ENCODE results near the gene SPX. TPM values are rescaled to one million over a fixed set of nuclear protein-coding genes. Genes with fewer than 3 reads are reported as not detected.

SPX gene
- total RNA-seq, 1 donor from 2014 or later, result 0.59 TPM

DNA sequence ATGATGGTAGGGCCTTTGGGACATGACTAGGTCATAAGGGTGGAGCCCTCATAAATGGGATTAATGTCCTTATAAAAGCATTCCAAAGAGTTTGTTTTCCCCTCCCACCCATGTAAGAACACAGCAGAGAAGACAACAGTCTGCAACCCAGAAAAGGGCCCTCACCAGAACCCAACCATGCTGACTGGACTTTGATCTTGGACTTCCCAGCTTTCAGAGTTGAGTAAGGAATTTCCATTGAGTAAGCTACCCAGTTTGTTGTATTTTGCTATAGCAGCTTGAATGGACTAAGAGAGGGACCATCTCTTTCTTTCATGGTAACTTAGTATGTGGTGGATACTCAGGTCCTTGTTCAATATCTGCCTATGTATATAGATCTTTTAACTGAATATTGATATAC lies 2.9 kb upstream of the SPX start:
- H3K36me3 ChIP-seq, result no peaks in the 10 kb centered on the region
- TF ChIP-seq, protein P1, sequence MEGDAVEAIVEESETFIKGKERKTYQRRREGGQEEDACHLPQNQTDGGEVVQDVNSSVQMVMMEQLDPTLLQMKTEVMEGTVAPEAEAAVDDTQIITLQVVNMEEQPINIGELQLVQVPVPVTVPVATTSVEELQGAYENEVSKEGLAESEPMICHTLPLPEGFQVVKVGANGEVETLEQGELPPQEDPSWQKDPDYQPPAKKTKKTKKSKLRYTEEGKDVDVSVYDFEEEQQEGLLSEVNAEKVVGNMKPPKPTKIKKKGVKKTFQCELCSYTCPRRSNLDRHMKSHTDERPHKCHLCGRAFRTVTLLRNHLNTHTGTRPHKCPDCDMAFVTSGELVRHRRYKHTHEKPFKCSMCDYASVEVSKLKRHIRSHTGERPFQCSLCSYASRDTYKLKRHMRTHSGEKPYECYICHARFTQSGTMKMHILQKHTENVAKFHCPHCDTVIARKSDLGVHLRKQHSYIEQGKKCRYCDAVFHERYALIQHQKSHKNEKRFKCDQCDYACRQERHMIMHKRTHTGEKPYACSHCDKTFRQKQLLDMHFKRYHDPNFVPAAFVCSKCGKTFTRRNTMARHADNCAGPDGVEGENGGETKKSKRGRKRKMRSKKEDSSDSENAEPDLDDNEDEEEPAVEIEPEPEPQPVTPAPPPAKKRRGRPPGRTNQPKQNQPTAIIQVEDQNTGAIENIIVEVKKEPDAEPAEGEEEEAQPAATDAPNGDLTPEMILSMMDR (IDR thresholded peaks at IDR 0.05), result no peak

DNA sequence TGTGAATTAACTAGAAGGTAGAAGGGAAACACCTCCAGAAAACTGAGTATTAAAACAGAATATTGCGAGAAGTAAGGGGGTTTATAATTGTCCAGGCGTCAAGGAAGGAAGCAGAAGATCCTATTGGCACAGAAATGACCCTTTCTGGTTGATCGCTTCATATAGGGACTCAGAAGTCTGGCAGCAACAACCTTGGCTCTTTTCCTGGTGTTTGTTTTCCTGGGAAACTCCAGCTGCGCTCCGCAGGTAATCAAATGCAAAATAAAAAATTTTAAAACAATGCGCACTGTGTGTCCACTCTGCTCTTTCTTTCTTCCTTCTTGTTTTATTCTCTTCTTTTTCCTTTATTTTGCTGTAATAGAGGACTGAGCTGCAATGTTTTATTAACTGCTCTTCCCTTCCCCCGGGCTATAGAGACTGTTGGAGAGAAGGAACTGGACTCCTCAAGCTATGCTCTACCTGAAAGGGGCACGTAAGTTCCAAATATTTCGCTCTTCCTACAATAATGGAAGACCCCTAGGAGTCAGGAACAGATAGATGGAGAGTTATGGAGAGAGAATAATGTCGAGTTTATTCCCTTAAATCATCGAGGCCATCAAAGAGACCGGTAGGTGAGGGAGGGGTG lies 737 bp downstream of the SPX start:
- intact Hi-C loops (cut with DNase I), result no loop called here
- H3K4me3 ChIP-seq, result peak overlapping the region; percentile 61
- no peak for DNase-seq
- H3K27me3 ChIP-seq (ENCODE audit: low read depth), result peaks cover 12% of the 10 kb centered on the region
- no peaks in the 10 kb centered on the region for H3K9me3 ChIP-seq
- TF ChIP-seq, protein P1 (IDR thresholded peaks at IDR 0.05), result no peak
- H3K36me3 ChIP-seq, result no peaks in the 10 kb centered on the region
- H3K4me1 ChIP-seq, result no peaks in the 10 kb centered on the region
- H3K27ac ChIP-seq, result no peak overlapping the region
- ATAC-seq, result no peak

More for the DNA sequence above, 2.9 kb upstream of the SPX start:
- intact Hi-C loops (cut with DNase I), result no loop called here
- ATAC-seq, result no peak
- H3K9me3 ChIP-seq, result no peaks in the 10 kb centered on the region
- no peaks in the 10 kb centered on the region for H3K4me1 ChIP-seq
- no peak overlapping the region for H3K4me3 ChIP-seq
- no peak for DNase-seq
- peaks cover 12% of the 10 kb centered on the region for H3K27me3 ChIP-seq (ENCODE audit: low read depth)
- no peak overlapping the region for H3K27ac ChIP-seq

DNA sequence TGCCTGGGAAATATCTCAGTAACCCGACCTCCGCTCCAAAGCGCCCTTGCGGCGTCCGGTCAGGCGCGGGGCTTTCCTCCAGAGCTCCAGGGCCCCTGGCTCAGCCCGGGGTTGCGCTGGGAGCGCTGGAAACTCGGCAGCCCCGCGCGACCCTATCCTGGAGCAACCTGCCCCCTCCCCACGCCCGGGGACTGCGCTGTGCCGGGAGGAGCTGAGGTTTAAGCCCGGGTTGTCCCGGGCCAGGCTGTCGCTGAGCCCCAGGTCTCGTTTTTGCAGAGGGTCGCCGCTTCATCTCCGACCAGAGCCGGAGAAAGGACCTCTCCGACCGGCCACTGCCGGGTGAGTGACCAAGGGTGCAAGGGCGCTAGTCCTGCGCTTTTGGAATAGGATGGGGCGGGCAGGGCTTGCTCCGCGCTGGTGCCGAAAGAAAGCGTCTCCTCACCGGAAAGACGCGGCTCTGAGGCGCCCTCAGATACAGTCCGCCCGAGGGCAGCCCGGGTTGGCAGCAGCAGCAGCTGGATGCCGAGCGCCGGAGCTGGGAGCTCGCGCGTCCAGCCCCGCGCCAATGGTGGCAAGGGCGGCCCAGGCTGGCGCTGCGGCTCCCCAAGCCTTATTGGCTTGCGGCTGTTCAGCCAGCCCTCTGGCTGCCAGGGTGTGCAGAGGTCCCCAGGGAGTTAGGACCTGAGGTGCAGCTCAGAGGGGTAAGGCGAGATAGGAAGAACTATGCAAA lies 1.5 kb downstream of the SPX start:
- no peak overlapping the region for H3K27ac ChIP-seq
- H3K9me3 ChIP-seq, result no peaks in the 10 kb centered on the region
- TF ChIP-seq, protein P1 (IDR thresholded peaks at IDR 0.05), result no peak
- intact Hi-C loops (cut with DNase I), result no loop called here
- no peaks in the 10 kb centered on the region for H3K4me1 ChIP-seq
- no peaks in the 10 kb centered on the region for H3K36me3 ChIP-seq
- DNase-seq (peak; percentile 57), ATAC-seq (peak; percentile 90 to 92)
- H3K27me3 ChIP-seq (ENCODE audit: low read depth), result peaks cover 12% of the 10 kb centered on the region
- H3K4me3 ChIP-seq, result peak overlapping the region; percentile 61

DNA sequence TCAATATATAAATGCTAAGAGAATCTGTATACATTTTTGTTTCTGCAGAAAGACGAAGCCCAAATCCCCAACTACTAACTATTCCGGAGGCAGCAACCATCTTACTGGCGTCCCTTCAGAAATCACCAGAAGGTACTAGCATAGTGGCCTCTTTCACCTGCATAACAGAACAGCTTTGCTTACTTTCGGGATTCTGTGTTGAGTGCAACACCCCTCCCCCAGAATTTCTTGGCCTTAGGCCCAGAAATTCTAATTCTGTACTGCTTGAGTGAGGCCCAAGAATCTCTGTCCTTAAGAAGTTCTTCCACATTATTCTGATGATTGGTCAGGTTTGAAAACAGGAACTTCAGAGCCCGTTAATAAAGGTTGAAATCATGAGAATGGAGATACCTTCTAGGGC lies 2.9 kb downstream of the SPX start:
- H3K9me3 ChIP-seq, result no peaks in the 10 kb centered on the region
- no peaks in the 10 kb centered on the region for H3K36me3 ChIP-seq
- DNase-seq (no peak), ATAC-seq (peak; percentile 63 to 74)
- no peaks in the 10 kb centered on the region for H3K4me1 ChIP-seq
- no peak overlapping the region for H3K27ac ChIP-seq
- H3K4me3 ChIP-seq, result no peak overlapping the region
- H3K27me3 ChIP-seq (ENCODE audit: low read depth), result peaks cover 12% of the 10 kb centered on the region
- TF ChIP-seq, protein P1 (IDR thresholded peaks at IDR 0.05), result no peak
- intact Hi-C loops (cut with DNase I), result no loop called here

DNA sequence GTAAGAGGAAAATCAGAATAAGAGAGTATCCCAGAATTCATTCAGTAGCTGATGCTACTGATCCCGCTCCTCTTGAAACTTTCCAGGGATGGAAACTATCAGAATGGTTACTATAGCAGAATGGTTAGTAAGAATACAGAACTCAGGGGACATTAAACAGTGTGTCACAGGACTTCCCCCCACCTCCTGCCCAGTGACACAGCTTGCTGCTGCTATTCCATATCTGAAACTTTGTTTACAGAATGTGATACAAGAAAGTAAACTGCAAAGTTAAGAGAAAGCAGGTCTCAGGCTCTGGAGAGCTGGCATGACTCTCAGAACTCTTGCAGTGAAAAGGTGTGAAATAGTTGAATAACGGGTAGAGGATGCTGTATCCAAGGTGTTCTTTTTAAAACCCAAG lies 3.4 kb downstream of the SPX start:
- Histone ChIP-seq H3K27me3 (ENCODE audit: low read depth) (peaks cover 12% of the 10 kb centered on the region), H3K27ac (no peak overlapping the region), H3K4me1 (no peaks in the 10 kb centered on the region), H3K9me3 (no peaks in the 10 kb centered on the region), H3K36me3 (no peaks in the 10 kb centered on the region), H3K4me3 (no peak overlapping the region)
- TF ChIP-seq, protein P1 (IDR thresholded peaks at IDR 0.05), result no peak
- ATAC-seq, result no peak
- no peak for DNase-seq
- intact Hi-C loops (cut with DNase I), result no loop called here

Measured in lower lobe of right lung (tissue), 2 donors.